Measurements from ENCODE around the gene MAP2.

The MAP2 gene

GRCh38 chr2:209416913-209417312 is 6.9 kb upstream of the MAP2 start:
- in situ Hi-C loops (cut with HindIII; ENCODE audit: low sequenced_read_pairs), result no loop called here
- no peak overlapping the region for H3K4me3 ChIP-seq (ENCODE audit: low read depth, low read length)
- no peak for DNase-seq (ENCODE audit: low read depth, low spot score)
- no peak for TF ChIP-seq CTCF (IDR thresholded peaks at IDR 0.05; ENCODE audit: low read depth, low read length)

GRCh38 chr2:209422191-209422754 is 1.6 kb upstream of the MAP2 start:
- H3K4me3 ChIP-seq (ENCODE audit: low read depth, low read length), result no peak overlapping the region
- TF ChIP-seq CTCF (IDR thresholded peaks at IDR 0.05; ENCODE audit: low read depth, low read length), result no peak
- in situ Hi-C loops (cut with HindIII; ENCODE audit: low sequenced_read_pairs), result no loop called here
- DNase-seq (ENCODE audit: low read depth, low spot score), result no peak

GRCh38 chr2:209424199-209424701 is 403 bp downstream of the MAP2 start:
- peak overlapping the region; percentile 93 for H3K4me3 ChIP-seq (ENCODE audit: low read depth, low read length)
- no peak for TF ChIP-seq CTCF (IDR thresholded peaks at IDR 0.05; ENCODE audit: low read depth, low read length)
- no peak for DNase-seq (ENCODE audit: low read depth, low spot score)
- in situ Hi-C loops (cut with HindIII; ENCODE audit: low sequenced_read_pairs), result no loop called here

GRCh38 chr2:209424781-209425470 is 1.1 kb downstream of the MAP2 start:
- in situ Hi-C loops (cut with HindIII; ENCODE audit: low sequenced_read_pairs), result no loop called here
- H3K4me3 ChIP-seq (ENCODE audit: low read depth, low read length), result peak overlapping the region; percentile 93
- TF ChIP-seq CTCF (IDR thresholded peaks at IDR 0.05; ENCODE audit: low read depth, low read length), result no peak
- peak; percentile 14 for DNase-seq (ENCODE audit: low read depth, low spot score)

GRCh38 chr2:209425471-209426071 is 1.7 kb downstream of the MAP2 start:
- H3K4me3 ChIP-seq (ENCODE audit: low read depth, low read length), result peak overlapping the region; percentile 93
- peak; percentile 66 for DNase-seq (ENCODE audit: low read depth, low spot score)
- in situ Hi-C loops (cut with HindIII; ENCODE audit: low sequenced_read_pairs), result no loop called here
- TF ChIP-seq CTCF (IDR thresholded peaks at IDR 0.05; ENCODE audit: low read depth, low read length), result peak; percentile 70

- TF ChIP-seq CTCF (IDR thresholded peaks at IDR 0.05; ENCODE audit: low read depth, low read length), result no peak
- H3K4me3 ChIP-seq (ENCODE audit: low read depth, low read length), result no peak overlapping the region
- in situ Hi-C loops (cut with HindIII; ENCODE audit: low sequenced_read_pairs), result no loop called here
- peak; percentile 69 for DNase-seq (ENCODE audit: low read depth, low spot score)
Measured at GRCh38 chr2:209426432-209426831, 2.6 kb downstream of the MAP2 start.

All from astrocyte of the spinal cord (primary cell).